HG02588 (cell line): Measurements from ENCODE around the gene FHL5.
"Not testable (repeated sequence)": the region's sequence is repeated elsewhere in the genome, so short reads cannot be mapped to it uniquely, and the experiment has no call there.

ENCODE experiments used
- ATAC-seq: cut with Tn5 transposase; IDR thresholded peaks from one replicate; pipeline ENCODE4 v1.9.1; 2021; ENCODE audit warnings: mild to moderate bottlenecking, moderate library complexity; ENCODE audit not compliant: unreplicated experiment

The FHL5 gene

DNA sequence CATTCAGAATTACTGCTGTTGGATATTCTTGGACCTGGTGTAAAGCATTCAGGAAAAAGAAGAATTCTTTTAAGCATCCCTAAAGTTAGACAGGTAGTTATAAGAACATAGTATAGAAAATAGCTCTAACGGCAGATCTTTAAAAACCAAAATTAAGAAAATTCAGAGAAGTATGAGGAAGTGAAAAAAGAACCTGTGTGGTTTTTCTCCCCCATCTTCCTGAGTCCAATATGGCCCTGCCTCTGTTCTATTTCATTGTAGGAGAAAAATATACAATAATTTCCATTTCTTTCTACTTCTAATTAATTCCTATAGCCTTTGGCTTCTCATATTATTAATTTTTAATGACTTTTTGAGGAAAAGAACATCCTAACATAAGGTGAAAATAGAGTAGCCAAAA, 47.1 kb downstream of the FHL5 start:
- ATAC-seq = peak; percentile 49

DNA sequence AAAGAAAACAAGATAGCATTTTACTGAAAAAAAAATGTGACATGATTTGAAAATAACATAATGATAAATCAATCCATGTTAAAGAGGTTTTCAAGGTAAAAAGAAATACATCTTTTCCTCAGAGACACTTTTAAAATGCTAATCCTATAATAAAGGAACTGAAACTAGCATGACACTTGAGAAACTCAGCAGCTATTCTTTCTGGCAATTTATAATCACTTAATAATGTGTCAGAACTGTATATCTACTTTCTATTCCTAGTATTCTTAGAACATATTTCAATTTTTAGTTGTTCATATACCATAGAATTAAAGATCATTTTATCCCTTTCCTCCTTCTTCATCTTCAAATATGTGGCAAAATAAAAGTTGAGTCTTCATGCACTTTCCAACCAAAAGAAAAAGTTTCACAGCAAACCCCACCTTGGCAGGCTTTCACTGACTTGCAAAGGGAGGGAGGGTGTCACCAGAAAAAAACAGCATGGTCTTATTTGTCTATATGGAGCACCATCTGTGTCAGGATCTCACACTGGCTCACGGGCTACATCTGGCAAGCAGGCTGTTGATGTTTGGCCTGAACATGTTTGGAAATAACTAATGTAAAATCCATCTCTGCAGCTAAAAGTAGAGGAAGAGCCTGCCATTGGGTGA, 48.5 kb downstream of the FHL5 start:
- peak; percentile 77 for ATAC-seq

DNA sequence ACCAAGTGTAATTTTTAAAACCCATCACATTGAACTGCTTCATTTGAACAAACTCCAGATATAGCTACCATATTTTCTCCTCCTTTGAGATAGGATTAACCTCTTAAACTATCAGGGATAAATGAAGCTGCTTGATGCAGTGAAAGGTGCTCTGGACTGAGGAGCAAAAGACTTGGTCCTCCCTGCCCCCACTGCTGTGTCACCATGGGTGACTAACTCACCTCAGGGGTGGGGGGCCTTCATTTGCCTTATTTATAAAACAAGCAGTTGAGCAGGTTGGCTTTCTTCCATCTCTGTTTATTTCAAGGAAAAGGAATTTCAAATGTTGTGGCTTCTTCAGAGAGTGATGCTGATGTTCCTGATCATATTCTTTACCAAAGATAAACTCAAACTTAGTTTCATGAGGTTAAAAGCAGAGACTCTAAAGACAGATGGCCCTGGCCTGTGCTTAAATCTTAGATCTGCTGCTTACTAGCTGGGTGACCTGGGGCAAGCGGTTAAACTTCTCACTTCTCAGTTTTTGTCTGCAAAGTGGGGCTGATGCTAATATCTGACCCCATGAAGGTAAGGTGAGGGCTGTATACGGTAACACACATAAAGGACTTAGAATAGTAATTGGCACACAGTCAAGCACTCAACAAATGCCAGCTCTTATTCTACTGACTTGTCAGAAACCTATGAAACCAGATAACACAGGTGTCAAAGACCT, 50.5 kb downstream of the FHL5 start:
- no peak for ATAC-seq

DNA sequence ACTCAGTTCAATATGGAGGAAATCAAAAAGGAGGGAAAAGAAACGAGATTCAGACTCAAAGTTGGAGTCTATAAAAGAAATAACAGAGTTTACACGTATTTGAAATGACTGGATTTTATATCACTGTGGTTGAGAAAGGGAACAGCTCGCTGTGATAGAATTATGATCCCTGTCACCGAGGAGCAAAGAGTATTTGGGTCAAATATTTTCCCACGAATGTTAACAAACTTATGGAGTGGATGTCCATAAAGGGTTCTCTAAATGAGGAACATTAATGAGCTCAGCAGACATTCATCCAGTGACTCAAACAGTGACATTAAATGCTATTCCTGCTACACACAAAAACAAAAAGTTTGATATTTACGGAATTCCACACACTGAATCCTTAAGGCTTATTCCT, 57.9 kb downstream of the FHL5 start:
- no peak for ATAC-seq

DNA sequence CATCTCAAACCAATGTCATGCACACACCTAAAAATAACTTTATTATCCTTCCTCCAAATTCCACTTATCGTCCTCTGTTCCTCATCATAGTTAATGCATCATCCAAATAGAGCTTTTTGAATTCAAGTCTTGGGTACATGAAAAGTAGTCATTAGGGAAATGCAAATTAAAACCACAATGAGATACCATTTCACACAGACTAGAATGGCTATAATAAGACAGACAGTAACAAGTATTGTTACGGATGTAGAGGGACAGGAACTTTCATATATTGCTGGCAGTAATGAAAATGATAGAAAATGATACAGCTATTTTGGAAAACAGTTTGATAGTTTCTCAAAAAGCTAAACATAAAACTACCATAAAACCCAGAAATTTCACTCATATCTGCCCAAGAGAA, 59.1 kb downstream of the FHL5 start:
- no peak for ATAC-seq

DNA sequence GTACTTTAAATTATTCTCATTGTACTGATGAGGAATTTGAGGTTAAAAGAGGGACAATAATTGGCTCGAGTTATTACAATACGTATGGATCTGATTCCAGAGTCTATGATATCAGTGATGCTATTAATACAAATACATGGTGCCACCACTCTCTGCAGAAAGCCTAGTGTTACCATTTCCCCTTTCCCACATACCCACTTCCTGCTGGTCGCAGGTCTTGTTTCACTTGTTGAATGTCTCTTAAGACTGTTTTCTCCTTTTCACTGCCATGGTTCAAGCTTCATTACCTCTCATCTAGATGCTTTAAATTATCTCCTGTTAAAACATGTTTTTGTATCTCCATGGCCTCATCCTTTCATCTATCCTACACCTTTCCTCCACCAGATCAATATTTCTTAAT, 62.0 kb downstream of the FHL5 start:
- peak; percentile 39 for ATAC-seq

DNA sequence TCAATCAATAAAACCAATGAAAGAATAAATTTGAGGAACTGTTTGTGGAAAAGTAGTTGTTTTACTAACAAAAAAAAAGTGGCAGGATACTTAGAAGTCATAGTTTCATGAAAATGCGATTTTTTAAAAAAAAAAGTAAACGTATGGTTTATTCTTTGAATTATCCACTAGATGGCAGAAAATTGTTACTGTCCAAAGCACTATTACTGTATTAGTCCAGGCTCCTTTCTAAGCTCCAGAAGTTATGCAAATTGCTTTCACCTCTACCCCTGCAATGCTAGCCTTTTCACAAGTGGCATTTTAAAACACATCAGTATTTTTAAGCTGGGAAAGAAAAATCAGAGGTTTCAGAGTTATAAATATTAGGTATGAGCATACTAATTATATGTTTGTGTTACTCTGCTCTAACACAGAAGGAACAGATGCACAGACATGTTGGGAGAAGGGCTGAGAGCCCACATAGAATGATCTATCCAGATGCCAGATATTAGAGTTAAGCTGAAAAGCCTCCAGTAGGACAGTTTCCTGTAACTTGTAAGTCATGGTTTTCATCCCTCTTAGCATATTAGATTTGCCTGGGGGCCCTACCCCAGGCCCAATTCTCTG, 63.9 kb downstream of the FHL5 start:
- ATAC-seq = peak; percentile 91

DNA sequence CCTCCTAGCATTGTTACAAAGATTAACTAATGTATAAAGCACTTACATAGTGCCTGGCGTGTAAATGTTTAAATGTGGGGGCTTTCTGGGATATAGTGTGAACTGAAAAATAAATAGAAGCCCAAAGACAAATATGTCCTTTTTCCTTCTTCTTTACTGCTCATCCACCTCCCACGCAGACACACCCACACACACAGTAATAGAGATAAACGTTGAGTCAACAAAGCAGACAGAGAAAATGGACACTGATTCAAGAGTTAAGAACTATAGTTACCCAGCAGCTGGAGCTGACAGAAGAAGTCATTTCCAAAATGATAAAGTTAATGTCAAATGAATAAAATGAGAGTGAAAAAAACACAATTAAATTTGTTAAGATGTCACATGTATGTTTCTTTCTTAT, 68.3 kb downstream of the FHL5 start:
- no peak for ATAC-seq

DNA sequence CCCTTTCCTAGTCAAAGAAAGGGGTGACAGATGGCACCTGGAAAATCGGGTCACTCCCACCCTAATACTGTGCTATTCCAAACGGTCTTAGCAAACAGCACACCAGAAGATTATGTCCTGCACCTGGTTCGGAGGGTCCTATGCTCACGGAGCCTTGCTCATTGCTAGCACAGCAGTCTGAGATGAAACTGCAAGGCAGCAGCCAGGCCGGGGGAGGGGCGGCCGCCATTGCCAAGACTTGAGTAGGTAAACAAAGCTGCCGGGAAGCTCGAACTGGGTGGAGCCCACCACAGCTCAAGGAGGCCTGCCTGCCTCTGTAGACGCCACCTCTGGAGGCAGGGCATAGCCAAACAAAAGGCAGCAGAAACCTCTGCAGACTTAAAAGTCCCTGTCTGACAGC, 75.1 kb downstream of the FHL5 start:
- not testable (repeated sequence) for ATAC-seq

DNA sequence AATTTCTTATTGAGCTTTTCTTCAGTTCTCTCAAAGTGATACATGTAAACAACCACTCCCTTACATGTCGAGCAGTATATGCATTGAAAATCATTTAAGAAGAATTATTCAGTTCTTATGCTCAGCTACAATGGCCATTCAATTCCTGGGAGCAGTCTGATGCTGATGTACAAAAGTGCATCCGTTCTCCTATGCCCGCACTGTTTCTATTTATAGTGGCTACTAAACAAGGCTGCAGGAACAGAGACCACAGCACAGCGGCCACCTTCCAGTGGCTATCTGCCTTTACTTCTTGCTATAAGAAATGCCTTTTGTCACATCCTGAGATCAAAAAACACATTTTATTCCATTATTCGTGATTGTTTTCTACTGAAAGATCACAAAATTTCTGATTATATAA, 82.2 kb downstream of the FHL5 start:
- no peak for ATAC-seq

DNA sequence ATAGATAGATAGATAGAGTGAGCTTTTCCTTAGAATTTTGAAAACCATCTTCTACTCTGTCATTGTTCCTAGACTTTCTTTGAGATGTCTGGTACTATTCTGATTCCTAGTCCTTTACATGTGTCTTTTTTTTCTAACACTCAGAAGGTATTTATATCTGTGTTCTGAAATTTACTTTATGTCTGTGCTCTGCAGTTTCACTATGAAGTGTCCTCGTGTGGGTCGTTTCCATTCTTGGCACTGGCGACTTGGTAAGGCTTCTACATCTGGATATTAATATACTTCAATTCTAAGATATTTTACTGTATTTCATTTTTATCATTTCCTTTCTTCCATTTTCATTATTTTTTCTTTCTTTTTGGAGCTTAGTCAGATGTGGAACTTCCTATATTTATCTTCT, 87.0 kb downstream of the FHL5 start:
- ATAC-seq = peak; percentile 48

DNA sequence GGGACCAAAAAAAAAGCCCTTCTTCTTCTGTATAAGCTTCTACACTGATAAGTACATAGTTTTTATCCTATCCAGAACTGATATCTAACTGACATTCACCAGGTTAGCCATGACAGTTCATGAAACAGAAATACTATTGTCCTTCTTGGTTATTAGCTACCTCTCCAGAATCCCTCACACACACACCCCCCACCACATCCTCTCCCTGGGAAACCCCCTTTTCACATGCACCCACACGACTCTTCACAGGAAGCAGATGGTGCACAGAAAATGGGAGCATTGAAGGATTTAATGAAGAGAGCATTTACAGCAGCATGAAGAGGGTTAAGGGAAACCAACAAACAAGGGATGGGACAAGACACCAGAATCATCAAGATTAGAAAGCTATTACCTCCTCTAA, 88.9 kb downstream of the FHL5 start:
- no peak for ATAC-seq

DNA sequence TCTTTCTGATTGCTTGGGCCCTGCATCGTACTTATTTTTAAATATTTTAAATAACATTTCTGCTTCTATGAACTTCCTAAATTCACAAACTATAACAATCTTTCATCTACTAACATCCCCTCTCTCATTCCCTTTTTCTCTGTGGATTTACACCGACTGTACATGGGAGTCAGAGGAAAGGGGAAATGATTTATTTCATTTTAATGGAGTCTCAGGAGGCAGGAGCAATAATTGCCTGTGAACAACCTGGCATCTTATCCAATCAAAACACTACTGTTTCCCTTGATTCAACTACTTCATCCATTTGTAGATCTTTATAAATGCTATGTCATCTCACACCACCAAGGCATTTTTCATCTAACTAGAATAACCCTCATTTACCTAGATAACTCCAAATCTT, 89.6 kb downstream of the FHL5 start:
- ATAC-seq = no peak

DNA sequence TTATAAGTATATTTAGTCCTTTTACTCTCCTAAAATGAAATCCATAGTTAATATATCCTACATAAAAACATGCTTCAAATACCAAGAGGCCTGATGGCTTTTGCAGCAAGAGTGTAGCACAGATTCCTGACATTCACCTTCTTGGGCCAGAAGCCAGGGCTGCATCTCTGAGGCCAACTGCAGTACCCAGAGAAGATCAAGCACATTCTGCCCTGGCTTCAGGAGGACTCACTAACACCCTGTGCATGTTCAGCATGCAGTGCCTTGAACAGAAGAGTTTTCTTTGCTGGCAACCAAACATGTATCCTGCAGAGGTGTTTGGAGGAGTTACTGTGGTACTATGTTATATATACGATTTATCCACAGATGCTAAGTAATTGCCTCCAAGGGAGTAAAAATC, 90.3 kb downstream of the FHL5 start:
- ATAC-seq = no peak

DNA sequence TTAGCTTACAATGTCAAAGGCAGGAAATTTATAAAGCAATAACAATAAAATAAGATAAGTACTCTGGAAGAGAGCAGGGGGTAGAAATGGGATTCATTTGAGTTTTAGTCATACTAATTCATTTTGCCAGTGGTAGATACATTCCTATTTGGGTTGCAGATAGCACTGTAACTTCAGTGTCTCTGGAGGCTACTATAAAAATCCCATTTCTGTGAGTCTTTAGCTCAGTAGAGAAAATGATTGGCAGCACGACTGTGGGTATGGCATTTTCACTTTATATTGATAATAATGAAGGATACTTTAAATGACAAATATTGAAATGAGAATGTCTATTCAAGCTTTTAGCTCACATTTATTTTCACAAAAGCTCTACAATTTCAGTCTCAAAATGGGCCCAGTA, 93.6 kb downstream of the FHL5 start:
- ATAC-seq = no peak

DNA sequence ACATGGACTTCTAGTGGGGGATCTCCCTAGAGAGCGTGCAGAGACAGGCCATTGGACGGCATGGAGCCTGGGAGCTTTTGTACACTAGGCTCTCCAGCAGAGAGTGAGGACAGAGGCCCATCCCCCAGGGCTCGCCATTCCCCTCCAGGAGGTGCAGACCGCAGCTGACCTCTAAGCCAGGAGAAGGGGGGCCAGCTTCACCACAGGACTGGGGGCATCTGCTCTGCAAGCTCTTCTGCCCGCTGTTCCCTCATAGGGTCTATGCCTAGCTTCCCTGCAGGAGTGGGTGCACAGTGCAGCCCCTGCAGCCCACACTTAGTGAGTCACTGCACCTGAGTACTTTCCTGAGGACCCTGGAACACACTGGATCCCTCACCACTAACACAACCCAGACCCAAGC, 94.4 kb downstream of the FHL5 start:
- no peak for ATAC-seq

DNA sequence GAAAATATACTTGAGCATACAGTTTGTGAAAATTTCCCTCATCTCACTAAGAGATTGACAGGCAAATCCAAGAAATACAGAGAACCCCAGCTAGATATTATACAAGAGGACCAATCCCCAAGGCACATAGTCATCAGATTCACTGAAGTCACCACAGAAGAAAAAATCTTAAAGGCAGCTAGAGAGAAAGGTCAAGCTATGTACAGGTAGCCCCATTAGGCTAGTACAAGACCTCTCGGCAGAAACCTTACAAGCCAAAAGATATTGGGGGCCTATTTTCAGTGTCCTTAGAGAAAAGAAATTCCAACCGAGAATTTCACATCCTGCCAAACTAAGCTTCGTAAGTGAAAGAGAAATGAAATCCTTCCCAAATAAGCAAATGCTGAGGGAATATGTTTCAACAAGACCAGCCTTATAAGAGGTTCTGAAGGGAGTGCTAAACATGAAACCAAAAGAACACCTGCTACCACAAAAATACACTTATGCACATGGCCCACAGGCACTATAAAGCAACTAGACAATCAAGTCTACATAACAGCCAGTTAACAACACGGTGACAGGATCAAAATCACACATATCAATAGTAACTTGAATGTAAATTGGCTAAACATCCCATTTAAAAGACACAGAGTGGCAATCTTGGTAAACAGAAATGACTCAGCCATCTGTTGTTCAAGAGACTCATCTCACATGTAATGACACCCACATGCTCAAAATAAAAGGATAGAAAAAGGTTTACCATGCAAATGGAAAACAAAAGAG, 96.3 kb downstream of the FHL5 start:
- ATAC-seq = no peak
